HCT116 (cell line): ENCODE measurements around the gene VASN. TPM values are rescaled to one million over a fixed set of nuclear protein-coding genes. Genes with fewer than 3 reads are reported as not detected.

Source experiments
- ATAC-seq: fragments of 200-7000 bp; cut with Tn5 transposase; 2 replicates; pipeline ENCODE4 v1.9.1; 2020; ENCODE audit warnings: mild to moderate bottlenecking, moderate library complexity
- BruUV-seq: library from RNA; stranded (reverse); fragments of 400-500 nt; replicated peaks from 2 replicates; lab custom pipeline; 2021; lab: Mats Ljungman, UMichigan
- CTCF ChIA-PET: fragments of 300-600 bp; sonication (Branson Sonifier 250); formaldehyde crosslinking; loops from one replicate; lab custom pipeline; 2021; ENCODE audit warnings: antibody characterized with exemption; lab: Charles Lee
- POLR2A ChIA-PET: fragments of 300-600, 350-600 bp; sonication (Branson Sonifier 250); formaldehyde crosslinking; loops from one replicate; lab custom pipeline; 2021; ENCODE audit warnings: antibody characterized with exemption; lab: Charles Lee
- RAD21 ChIA-PET, 2 experiments: fragments of 300-600 bp; sonication (Branson Sonifier 250); formaldehyde crosslinking; loops; one replicate each; lab custom pipeline; 2023; ENCODE audit warnings: low total read pairs in 2 of 2; ENCODE audit not compliant: uncharacterized antibody in 2 of 2, unreplicated experiment in 2 of 2, low non-redundant PET in 1 of 2; lab: Charles Lee
- DNase-seq: peaks from one replicate; pipeline ENCODE4 v3.0.0-alpha.2; 2010; ENCODE audit warnings: low read depth, low spot score
- H2AFZ ChIP-seq: fragments of 200-600 bp; shearing (Covaris generic), sonication (generic); 2 replicates; pipeline ENCODE4 v1.6.1; 2017; ENCODE audit warnings: low read depth, mixed run types, mixed read lengths, antibody characterized with exemption, low read length; ENCODE audit not compliant: poor library complexity, severe bottlenecking
- H3K27ac ChIP-seq: 2 replicates; pipeline ENCODE4 v1.5.1; 2012; ENCODE audit warnings: low read depth, low read length
- H3K27me3 ChIP-seq: fragments of 200-600 bp; sonication (generic); 2 replicates; pipeline ENCODE4 v1.6.1; 2016; ENCODE audit warnings: mixed run types, low read length, mixed read lengths; ENCODE audit not compliant: insufficient read depth
- H3K36me3 ChIP-seq, 2 experiments: fragments of 200-500 bp in 1 of 2; fragments of 200-600 bp in 1 of 2; sonication (Bioruptor generic) in 1 of 2; sonication (generic) in 1 of 2; 2 replicates each; pipeline versions ENCODE4 v1.5.1 to v1.6.1; 2014 to 2016; ENCODE audit warnings: low read length in 2 of 2, inconsistent platforms in 1 of 2, mixed read lengths in 1 of 2, mixed run types in 1 of 2; ENCODE audit not compliant: insufficient read depth in 2 of 2, control insufficient read depth in 1 of 2
- H3K4me1 ChIP-seq, 2 experiments: fragments of 200-600 bp in 1 of 2; sonication (generic) in 1 of 2; 2 replicates each; pipeline versions ENCODE4 v1.5.1 to v1.6.1; 2012 to 2017; ENCODE audit warnings: low read length in 2 of 2, inconsistent platforms in 1 of 2, mild to moderate bottlenecking in 1 of 2, mixed read lengths in 1 of 2, mixed run types in 1 of 2, moderate library complexity in 1 of 2; ENCODE audit not compliant: insufficient read depth in 2 of 2, control insufficient read depth in 1 of 2
- H3K4me2 ChIP-seq: fragments of 200-600 bp; sonication (generic); 2 replicates; pipeline ENCODE4 v1.6.1; 2017; ENCODE audit warnings: mixed run types, low read length, mixed read lengths
- H3K4me3 ChIP-seq, 2 experiments: fragments of 200-600 bp in 1 of 2; sonication (generic) in 1 of 2; replicated peaks in 1 of 2; 2 replicates each; pipeline ENCODE4 v1.5.1; 2011 to 2016; ENCODE audit warnings: low read length in 2 of 2, control low read depth in 1 of 2, low read depth in 1 of 2, mild to moderate bottlenecking in 1 of 2, mixed read lengths in 1 of 2, mixed run types in 1 of 2
- H3K79me2 ChIP-seq: fragments of 200-600 bp; sonication (generic); 2 replicates; pipeline ENCODE4 v1.6.1; 2017; ENCODE audit warnings: mild to moderate bottlenecking, mixed run types, low read length, moderate library complexity, mixed read lengths; ENCODE audit not compliant: insufficient read depth
- H3K9ac ChIP-seq: fragments of 200-600 bp; sonication (generic); 2 replicates; pipeline ENCODE4 v1.6.1; 2016; ENCODE audit warnings: low read length, mixed read lengths
- H3K9me2 ChIP-seq: fragments of 200-600 bp; sonication (generic), shearing (Covaris generic); 2 replicates; pipeline ENCODE4 v1.6.1; 2017; ENCODE audit warnings: mixed run types, mild to moderate bottlenecking, moderate library complexity; ENCODE audit not compliant: insufficient read depth
- H3K9me3 ChIP-seq, 2 experiments: fragments of 200-500 bp in 1 of 2; fragments of 200-600 bp in 1 of 2; sonication (Bioruptor generic) in 1 of 2; sonication (generic) in 1 of 2; 2 replicates each; pipeline ENCODE4 v1.6.1; 2014 to 2017; ENCODE audit warnings: low read length in 2 of 2, mixed read lengths in 2 of 2, inconsistent platforms in 1 of 2, low read depth in 1 of 2, mild to moderate bottlenecking in 1 of 2, mixed run types in 1 of 2, moderate library complexity in 1 of 2; ENCODE audit not compliant: control insufficient read depth in 1 of 2, insufficient read depth in 1 of 2
- H4K20me1 ChIP-seq: fragments of 200-600 bp; sonication (generic), shearing (Covaris generic); 2 replicates; pipeline ENCODE4 v1.6.1; 2017; ENCODE audit warnings: mixed run types, mild to moderate bottlenecking, moderate library complexity; ENCODE audit not compliant: insufficient read depth
- EGR1 ChIP-seq: IDR thresholded peaks from 2 replicates; pipeline ENCODE4 v1.6.1; 2012; ENCODE audit warnings: low read depth
- ELF1 ChIP-seq: IDR thresholded peaks from 2 replicates; pipeline ENCODE4 v1.6.1; 2012; ENCODE audit warnings: low read depth, borderline replicate concordance
- EZH2 ChIP-seq: fragments of 200-600 bp; sonication (generic); IDR thresholded peaks from 2 replicates; pipeline ENCODE4 v1.6.1; 2017; ENCODE audit warnings: antibody characterized with exemption, mixed run types
- JUND ChIP-seq: IDR thresholded peaks from 2 replicates; pipeline ENCODE4 v1.6.1; 2012
- RAD21 ChIP-seq: IDR thresholded peaks from 2 replicates; pipeline ENCODE4 v1.6.1; 2012; ENCODE audit warnings: low read depth, mild to moderate bottlenecking
- SP1 ChIP-seq: IDR thresholded peaks from 2 replicates; pipeline ENCODE4 v1.6.1; 2012; ENCODE audit warnings: low read depth
- TCF7L2 ChIP-seq: IDR thresholded peaks from 2 replicates; pipeline ENCODE4 v1.7.0; 2011; ENCODE audit warnings: borderline replicate concordance, inconsistent platforms; ENCODE audit not compliant: insufficient read depth, insufficient read length; ENCODE audit errors: extremely low read depth
- YY1 ChIP-seq: IDR thresholded peaks from 2 replicates; pipeline ENCODE4 v1.6.1; 2011; ENCODE audit warnings: low read length, low read depth, moderate library complexity, mild to moderate bottlenecking; ENCODE audit not compliant: insufficient replicate concordance; ENCODE audit errors: extremely low read depth
- ZFX ChIP-seq: fragments of 450-650 bp; IDR thresholded peaks from 2 replicates; pipeline ENCODE4 v1.6.1; 2017
- intact Hi-C: fragments of 100-400 bp; cut with micrococcal nuclease; formaldehyde crosslinking; loops from 2 replicates; pipeline ENCODE4 v1.10.0; 2022
- total RNA-seq: library from RNA; stranded (reverse); gene quantifications from one replicate; pipeline ENCODE4 v1.2.1, GENCODE V29; 2021; ENCODE audit not compliant: unreplicated experiment
- TF ChIP-seq, protein P1 (sequence below): IDR thresholded peaks from 2 replicates; pipeline ENCODE4 v1.6.1; 2011; ENCODE audit warnings: mild to moderate bottlenecking, low read length, moderate library complexity; ENCODE audit not compliant: insufficient replicate concordance; ENCODE audit errors: extremely low read depth
- TF ChIP-seq, protein P2 (sequence below): IDR thresholded peaks from 2 replicates; pipeline ENCODE4 v1.6.1; 2012; ENCODE audit warnings: low read depth

VASN gene
- total RNA-seq, 1 experiment from 2014 or later, result 6.3 TPM

DNA sequence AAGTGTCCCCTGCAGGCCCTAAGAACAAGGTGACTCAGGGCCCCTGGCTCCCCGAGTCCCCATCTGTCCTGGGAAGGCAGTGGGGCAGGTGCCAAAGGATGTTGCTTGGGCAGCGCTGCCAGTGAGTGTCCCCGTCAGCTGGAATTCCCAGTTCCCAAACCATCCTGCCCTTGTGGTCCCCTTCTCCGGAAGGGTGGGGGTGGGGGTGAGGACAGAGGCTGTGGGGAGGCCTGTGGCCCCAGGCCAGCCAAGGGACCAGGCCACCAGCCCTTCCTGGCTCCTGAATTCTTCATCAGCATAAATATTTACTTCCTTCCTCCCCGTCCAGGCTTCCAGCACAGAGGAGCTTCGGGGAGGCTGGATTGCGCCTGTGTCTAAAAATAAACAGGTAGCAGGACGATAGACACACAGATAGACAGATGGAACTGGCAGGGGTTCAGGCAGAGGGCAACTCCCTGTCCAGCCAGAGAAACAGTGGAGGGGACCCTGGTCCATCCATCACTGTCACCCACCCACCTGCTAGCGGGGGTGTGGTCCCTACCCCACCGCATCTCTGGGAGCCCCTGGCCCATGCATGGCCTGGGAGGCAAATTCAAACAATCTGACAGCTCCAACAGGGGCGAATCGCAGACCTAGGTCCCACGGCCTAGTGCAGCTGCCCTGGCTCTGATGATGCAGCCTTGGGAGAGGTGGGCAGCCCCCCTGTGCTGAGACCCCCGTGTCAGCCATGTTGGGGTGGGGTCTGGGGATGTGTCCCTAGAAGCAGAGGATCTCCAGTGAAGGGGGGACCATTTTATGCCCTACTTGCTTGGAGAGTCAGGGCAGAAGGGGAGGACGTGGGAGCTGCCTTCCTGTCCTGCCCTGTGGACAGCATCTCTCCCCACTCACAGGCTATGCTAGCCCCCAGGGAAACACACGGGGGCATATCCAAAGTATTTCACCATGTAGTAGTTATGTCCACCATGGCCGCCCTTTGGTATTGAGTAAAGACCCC lies 42.6 kb upstream of the VASN start:
- H3K9me2 ChIP-seq, result no peaks in the 10 kb centered on the region
- no peak overlapping the region for H2AFZ ChIP-seq
- DNase-seq, result no peak
- intact Hi-C loops, result no loop called here
- peak overlapping the region; percentile 22; the same call in 1 of the 2 replicates for H3K27ac ChIP-seq
- H3K4me3 ChIP-seq, result no peak overlapping the region
- H3K4me1 ChIP-seq, result peaks cover 4 to 29% of the 10 kb centered on the region in 2 experiments; a peak in 2 of 4 replicates
- TF ChIP-seq EZH2 (no peak), ELF1 (no peak), YY1 (no peak), JUND (no peak), ZFX (no peak), EGR1 (no peak), RAD21 (no peak), SP1 (no peak), TCF7L2 (no peak)
- TF ChIP-seq, protein P1, sequence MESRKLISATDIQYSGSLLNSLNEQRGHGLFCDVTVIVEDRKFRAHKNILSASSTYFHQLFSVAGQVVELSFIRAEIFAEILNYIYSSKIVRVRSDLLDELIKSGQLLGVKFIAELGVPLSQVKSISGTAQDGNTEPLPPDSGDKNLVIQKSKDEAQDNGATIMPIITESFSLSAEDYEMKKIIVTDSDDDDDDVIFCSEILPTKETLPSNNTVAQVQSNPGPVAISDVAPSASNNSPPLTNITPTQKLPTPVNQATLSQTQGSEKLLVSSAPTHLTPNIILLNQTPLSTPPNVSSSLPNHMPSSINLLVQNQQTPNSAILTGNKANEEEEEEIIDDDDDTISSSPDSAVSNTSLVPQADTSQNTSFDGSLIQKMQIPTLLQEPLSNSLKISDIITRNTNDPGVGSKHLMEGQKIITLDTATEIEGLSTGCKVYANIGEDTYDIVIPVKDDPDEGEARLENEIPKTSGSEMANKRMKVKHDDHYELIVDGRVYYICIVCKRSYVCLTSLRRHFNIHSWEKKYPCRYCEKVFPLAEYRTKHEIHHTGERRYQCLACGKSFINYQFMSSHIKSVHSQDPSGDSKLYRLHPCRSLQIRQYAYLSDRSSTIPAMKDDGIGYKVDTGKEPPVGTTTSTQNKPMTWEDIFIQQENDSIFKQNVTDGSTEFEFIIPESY, result no peak
- TF ChIP-seq, protein P2, sequence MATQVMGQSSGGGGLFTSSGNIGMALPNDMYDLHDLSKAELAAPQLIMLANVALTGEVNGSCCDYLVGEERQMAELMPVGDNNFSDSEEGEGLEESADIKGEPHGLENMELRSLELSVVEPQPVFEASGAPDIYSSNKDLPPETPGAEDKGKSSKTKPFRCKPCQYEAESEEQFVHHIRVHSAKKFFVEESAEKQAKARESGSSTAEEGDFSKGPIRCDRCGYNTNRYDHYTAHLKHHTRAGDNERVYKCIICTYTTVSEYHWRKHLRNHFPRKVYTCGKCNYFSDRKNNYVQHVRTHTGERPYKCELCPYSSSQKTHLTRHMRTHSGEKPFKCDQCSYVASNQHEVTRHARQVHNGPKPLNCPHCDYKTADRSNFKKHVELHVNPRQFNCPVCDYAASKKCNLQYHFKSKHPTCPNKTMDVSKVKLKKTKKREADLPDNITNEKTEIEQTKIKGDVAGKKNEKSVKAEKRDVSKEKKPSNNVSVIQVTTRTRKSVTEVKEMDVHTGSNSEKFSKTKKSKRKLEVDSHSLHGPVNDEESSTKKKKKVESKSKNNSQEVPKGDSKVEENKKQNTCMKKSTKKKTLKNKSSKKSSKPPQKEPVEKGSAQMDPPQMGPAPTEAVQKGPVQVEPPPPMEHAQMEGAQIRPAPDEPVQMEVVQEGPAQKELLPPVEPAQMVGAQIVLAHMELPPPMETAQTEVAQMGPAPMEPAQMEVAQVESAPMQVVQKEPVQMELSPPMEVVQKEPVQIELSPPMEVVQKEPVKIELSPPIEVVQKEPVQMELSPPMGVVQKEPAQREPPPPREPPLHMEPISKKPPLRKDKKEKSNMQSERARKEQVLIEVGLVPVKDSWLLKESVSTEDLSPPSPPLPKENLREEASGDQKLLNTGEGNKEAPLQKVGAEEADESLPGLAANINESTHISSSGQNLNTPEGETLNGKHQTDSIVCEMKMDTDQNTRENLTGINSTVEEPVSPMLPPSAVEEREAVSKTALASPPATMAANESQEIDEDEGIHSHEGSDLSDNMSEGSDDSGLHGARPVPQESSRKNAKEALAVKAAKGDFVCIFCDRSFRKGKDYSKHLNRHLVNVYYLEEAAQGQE, result no peak
- TF ChIP-seq, all 23 proteins: peak for 0
- H3K36me3 ChIP-seq, result peaks cover 0 to 6% of the 10 kb centered on the region in 2 experiments; a peak in 1 of 4 replicates
- BruUV-seq, result no TSS peak
- ChIA-PET CTCF (interaction anchor here (0.9 to 2.2 kb wide), 6 partner anchors 19 to 75 kb away, joined by 3 to 12 read pairs (median 3); no protein-coding TSS in a partner anchor), POLR2A (no interaction called here), RAD21 (no interaction called here)
- H3K79me2 ChIP-seq, result peaks cover 87% of the 10 kb centered on the region
- H3K4me2 ChIP-seq, result peak overlapping the region; percentile 12; the same call in 1 of the 2 replicates
- no peak overlapping the region for H3K9ac ChIP-seq
- ATAC-seq, result no peak
- H4K20me1 ChIP-seq, result 0 out of 2 replicates have a peak, but pooled peaks cover 3% of the 10 kb centered on the region
- H3K9me3 ChIP-seq, result no peaks in the 10 kb centered on the region
- H3K27me3 ChIP-seq, result no peaks in the 10 kb centered on the region
